Activated T-helper 1 cell treated with anti-CD3 and anti-CD28 coated beads, Interleukin-2, amount 50 U/mL, for 16 hours (primary cell): Measurements from ENCODE around the gene ARHGEF4.
"Not testable (repeated sequence)": the region's sequence is repeated elsewhere in the genome, so short reads cannot be mapped to it uniquely, and the experiment has no call there.

Source experiments
- DNase-seq, 2 donors: peaks; one replicate each; pipeline ENCODE4 v3.0.0-alpha.2; 2020; ENCODE audit warnings: low read depth in 1 of 2, low spot score in 1 of 2

The ARHGEF4 gene

GRCh38 chr2:130882991-130883390, 46.3 kb downstream of the ARHGEF4 start:
- no peak for DNase-seq

DNA sequence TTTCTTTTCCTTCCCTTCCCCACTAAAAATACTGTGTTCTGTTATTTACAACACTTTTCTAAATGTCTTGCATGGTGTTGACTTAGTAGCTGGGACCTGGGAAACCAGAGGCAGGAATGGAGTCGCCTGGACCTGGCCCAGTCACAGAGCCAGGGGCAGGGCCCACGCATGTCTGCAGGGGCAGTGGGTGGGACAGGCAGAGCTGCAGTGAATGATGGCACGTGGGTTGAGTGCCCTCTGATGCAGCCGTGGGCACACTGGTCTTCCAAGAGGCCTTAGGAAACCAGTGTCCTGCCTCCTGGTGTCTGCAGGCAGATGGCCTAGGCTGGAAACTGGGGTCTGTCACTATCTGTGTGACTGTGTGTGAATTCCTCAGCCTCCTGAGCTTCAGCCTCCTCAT, 46.8 kb downstream of the ARHGEF4 start:
- no peak for DNase-seq

DNA sequence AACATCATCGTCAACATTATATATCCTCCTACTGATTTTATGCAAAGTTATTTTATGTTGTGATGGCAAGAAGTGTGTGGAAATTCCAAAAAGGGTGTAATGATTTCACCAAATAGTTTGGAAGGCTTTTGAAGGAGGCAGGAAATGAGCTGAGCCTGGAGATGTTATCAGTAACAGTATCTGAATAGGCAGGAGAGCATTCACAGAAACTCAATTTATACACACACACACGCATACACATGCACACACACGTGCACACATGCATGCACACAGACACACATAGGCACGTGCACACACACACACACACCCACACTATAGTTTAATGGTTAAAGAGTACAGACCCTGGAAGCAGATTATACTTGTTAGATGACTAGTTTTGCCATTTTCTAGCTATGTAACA, 47.3 kb downstream of the ARHGEF4 start:
- no peak for DNase-seq

GRCh38 chr2:130884503-130884902, 47.8 kb downstream of the ARHGEF4 start:
- DNase-seq, result no peak

DNA sequence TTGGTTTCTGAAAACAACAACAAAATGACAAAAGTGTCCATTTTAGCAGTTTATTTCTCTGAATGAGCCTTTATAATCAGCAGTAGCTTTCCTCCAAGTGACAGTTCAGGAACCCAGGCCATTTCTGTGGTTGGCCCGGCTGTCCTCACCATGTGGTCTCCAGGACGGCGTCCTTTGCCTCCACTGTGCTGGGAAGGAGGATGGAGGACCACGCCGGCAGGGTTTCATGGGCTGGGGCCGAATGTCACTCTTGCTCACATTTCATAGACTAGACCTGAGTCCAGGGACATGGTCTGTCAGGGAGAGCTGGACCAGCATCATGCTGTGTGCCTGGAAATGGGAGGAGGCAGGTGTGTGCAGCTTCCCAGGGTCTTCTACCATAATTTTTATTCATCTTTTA, 50.9 kb downstream of the ARHGEF4 start:
- DNase-seq, result no peak

GRCh38 chr2:130890941-130891669, 54.4 kb downstream of the ARHGEF4 start:
- DNase-seq, result no peak

DNA sequence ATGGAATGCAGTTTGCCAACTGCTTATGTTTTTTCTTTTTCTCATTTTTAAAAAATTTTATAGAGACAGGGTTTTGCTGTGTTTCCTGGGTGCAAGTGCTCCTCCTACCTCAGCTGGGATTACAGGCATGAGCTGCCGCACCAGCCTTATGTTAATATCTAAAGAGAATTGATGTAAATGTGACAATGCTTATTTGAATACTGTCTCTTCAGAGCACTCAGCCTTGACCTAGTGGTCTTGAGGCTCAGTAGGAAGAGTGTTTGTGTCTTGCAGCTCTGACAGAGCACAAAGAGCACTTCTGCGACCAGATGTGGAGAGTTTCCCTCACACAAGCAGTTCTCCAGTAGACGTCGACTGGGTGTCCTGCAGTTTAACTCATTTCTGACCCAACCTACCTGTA, 55.3 kb downstream of the ARHGEF4 start:
- no peak for DNase-seq

DNA sequence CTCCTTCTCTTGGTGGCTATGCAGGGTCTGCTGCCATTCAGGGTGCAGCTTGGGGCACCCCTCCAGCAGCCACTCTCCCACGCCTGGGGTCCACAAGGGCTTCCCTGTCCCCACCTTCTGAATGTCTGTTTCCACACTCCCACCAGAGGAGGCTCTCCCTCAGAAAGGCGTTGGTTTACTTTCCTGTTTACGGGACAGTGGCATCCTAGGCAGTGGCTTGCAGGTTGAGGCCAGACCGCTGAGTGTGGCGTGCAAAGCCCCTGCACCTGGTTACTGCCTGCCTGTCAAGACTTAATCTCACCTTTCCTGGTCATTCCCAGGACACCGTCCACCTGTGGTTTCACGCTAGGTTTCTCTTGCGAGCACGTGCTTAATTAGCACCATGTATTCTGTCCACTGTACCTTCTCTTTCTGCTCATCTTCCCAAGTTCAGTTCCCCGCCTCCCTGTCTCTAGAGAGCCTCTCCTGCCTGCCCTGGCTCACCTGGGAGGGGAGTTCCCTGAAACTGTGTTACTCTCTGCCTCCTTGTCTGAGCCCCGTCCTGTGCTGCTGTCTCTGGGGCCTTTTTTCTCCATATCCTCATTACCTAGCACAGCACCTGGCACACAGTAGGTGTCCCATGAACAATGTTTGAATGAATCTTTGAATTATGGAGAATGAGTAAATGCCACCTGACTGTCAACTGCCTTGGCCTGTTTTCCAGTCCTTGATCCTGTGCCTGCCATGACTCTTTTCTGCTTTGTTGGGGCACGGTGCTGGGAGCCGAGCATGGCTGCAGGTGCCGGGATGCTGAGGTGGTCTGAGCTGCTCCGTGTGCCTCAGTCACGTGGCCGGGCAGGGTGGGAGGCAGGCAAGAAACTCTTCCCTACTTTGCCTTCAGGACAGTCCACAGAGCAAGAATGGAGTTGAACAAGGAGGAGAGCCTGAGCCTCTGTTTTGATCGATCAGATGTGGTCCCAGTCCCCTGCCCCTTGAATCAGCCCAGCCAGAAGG, 56.4 kb downstream of the ARHGEF4 start:
- no peak for DNase-seq

DNA sequence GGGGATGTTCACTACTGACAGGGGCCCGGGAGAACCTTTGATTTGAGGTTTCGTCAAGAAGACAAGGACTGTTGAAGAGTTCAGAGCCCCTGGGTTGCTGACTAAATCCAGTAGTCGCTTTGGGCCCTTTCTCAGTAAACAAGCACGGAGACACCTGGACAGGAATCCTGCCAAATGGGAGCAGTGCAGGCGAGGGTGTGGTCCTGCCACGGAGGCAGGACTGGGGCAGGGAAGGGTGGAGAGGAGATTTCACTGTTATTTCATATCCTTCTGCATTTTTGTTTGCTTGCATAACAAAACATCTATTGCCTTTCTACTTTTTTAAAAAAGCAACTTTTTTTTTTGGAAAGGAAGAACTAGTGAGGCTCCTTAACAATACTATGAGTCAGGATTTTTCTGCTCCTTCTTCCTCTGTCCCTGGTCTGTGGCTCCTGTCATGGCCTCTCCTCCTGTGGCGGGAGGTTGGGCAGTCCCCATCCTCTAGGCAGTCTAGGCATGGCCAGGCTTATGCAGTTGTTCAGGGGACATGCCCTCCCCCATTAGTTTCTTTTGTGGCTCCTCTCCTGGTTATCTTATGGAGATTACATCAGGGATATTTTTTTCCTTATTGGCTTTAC, 57.7 kb downstream of the ARHGEF4 start:
- DNase-seq, result no peak

- DNase-seq, result no peak
These were observed 60.1 kb downstream of the ARHGEF4 start for GRCh38 chr2:130896813-130897212.

DNA sequence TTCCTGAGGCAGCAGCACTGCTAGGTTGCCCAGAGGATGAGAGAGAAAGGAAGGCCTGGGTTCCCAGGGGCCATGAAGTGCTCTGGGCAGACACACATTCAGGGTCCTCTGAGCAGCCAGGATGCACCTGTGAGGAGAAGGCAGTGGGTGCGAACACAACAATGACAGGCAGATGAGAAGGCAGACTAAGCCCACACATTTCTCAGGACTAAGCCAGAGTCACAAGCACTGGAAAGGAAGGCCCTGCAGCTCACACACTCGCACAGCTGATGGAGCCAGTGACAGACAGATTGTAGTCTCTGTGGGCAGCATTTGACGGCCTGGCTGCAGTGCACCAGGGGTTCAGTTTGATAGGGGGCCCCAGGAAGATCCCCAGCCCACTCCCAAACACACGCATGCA, 61.8 kb downstream of the ARHGEF4 start:
- DNase-seq, result no peak

GRCh38 chr2:130899306-130899705, 62.6 kb downstream of the ARHGEF4 start:
- DNase-seq, result no peak

DNA sequence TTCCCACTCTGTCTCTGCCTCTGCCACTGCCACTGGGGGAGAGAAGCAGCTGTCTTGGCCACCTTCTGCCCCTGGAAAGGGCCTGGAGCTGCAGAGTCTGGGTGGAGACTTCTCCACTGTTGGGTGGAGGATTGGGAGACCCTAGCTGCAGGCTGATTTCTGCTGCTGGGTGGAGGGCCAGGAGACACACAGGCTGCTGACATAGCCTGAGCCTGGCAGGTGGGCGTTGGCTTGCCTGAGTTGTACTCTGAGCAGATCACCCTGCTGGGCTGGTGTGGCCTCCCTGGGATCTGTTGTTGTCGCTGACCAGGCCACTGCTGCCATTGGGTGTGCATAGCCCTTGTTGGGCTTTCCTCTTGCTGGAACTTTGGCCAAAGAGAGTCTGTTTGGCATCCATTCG, 64.3 kb downstream of the ARHGEF4 start:
- DNase-seq, result no peak

DNA sequence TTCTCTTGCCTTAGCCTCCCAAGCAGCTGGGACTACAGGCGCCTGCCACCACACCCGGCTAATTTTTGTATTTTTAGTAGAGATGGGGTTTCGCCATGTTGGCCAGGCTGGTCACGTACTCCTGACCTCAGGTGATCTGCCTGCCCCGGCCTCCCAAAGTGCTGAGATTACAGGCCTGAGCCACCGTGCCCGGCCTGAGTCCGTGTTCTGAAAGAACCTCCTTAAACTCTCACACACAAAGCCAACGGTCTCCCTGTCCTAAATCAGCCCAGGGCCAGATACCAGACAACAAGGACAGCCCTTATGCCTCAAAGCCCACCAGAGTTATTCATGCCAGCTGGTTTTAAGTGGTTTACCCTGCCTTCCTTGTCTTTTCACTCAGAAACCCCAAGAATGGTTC, 64.9 kb downstream of the ARHGEF4 start:
- not testable (repeated sequence) for DNase-seq

DNA sequence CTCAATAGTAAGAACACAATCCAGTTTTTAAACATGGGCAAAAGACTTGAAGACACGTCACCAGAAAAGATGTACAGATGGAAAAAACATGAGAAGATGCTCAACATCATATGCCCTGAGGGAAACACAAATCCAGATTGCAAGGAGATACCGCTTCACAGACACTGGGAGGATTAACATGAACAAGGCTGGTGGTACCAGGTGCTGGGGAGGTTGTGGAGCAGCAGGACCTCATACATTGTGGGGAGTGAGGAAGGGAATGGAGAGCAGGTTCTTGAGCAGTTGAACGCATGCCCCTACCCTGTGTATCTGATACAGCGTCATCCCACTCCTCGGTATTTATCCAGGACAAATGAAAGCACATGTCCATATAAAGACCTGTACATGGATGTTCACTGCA, 72.1 kb downstream of the ARHGEF4 start:
- no peak for DNase-seq

GRCh38 chr2:130910931-130911330, 74.2 kb downstream of the ARHGEF4 start:
- no peak for DNase-seq

DNA sequence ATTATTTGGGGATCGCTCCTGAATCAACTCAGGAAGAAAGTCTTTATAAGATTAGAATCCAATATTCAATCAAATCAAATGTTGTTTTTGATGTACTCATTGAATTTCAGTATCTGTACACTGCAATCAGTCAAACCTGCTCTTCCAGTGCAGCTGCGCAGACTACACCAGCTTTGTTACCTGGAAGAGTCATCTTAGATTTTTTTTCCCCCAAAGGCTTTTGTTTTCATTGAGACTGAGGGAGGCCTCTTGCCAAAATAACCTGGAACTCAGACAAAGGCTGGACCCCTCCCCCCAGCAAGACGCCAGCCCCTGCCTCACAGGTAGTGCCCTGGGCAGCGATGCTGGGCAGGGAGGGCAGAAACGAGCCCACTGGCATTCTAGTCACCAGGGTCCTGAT, 74.8 kb downstream of the ARHGEF4 start:
- DNase-seq, result no peak

DNA sequence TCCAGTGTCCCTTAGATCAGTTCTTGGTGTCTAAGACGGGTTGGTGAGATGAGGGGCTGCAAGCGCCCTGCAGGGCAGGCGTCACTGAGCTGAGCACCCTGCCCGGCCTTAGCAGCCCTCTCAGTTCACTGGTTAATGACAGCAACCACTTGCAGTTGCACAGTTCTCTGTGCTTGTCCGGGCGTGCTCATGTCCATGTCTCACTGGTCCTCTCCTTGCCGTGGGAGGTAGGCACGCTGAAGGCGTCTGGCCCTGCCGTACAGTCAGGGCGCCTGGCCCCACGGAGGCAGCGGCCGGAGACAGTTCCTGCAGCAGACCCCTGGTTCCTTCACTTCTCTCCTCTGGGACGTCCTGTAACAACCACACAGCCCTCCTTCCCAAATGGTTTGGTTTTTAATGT, 75.3 kb downstream of the ARHGEF4 start:
- no peak for DNase-seq

GRCh38 chr2:130912471-130912870, 75.8 kb downstream of the ARHGEF4 start:
- no peak for DNase-seq

- DNase-seq, result no peak
These were observed 77.2 kb downstream of the ARHGEF4 start for GRCh38 chr2:130913891-130914290.

- no peak for DNase-seq
These were observed 78.4 kb downstream of the ARHGEF4 start for GRCh38 chr2:130915149-130915548.
